ENCODE measurements around the gene SPNS2.

- TF ChIP-seq EZH2phosphoT487 (IDR thresholded peaks at IDR 0.05) (no peak), EZH2 (IDR thresholded peaks at IDR 0.05) (no peak)
Measured at GRCh38 chr17:4476017-4476416, 22.7 kb upstream of the SPNS2 start.

Measured in neural progenitor cell (in vitro differentiated cells).